ENCODE data around the gene TTLL3. TPM values are rescaled to one million over a fixed set of nuclear protein-coding genes. Genes with fewer than 3 reads are reported as not detected.

TTLL3 gene
- total RNA-seq, 1 experiment from 2014 or later = 10.3 TPM

DNA sequence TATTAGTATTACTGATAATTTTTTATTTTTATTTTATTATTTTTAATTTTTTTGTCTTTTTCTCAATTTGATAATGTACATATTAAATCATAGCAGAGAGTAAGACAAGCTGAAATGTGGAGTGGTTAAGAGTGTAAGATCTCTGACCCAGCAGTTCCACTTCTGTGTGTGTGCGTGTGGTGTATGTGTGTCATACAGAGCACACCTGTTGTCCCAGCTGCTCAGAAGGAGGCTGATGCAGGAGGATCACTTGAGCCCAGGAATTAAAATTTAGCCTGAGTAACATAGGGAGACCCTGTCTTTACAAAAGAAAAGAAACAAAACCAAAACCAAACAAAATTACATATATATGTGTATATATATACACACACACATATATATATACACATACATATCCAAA lies 71.4 kb downstream of the TTLL3 start:
- intact Hi-C loops (cut with micrococcal nuclease; ENCODE audit: unreplicated experiment) = no loop called here
- TF ChIP-seq, protein P1, sequence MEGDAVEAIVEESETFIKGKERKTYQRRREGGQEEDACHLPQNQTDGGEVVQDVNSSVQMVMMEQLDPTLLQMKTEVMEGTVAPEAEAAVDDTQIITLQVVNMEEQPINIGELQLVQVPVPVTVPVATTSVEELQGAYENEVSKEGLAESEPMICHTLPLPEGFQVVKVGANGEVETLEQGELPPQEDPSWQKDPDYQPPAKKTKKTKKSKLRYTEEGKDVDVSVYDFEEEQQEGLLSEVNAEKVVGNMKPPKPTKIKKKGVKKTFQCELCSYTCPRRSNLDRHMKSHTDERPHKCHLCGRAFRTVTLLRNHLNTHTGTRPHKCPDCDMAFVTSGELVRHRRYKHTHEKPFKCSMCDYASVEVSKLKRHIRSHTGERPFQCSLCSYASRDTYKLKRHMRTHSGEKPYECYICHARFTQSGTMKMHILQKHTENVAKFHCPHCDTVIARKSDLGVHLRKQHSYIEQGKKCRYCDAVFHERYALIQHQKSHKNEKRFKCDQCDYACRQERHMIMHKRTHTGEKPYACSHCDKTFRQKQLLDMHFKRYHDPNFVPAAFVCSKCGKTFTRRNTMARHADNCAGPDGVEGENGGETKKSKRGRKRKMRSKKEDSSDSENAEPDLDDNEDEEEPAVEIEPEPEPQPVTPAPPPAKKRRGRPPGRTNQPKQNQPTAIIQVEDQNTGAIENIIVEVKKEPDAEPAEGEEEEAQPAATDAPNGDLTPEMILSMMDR (IDR thresholded peaks at IDR 0.05; ENCODE audit: insufficient read depth in 1 of 2, low read depth in 1 of 2, low read length in 1 of 2, severe bottlenecking in 1 of 2, unreplicated experiment in 1 of 2) = no peak
- ChIA-PET POLR2A (no interaction called here), CTCF (no interaction called here)
- BruUV-seq (replicated peaks) = no TSS peak
- no peak for DNase-seq
- H3K36me3 Mint-ChIP-seq (ENCODE audit: insufficient read depth, unreplicated experiment) = no peaks in the 10 kb centered on the region
- Histone ChIP-seq H3K4me1 (peaks cover 38% of the 10 kb centered on the region), H3K9me3 (no peaks in the 10 kb centered on the region), H3K36me3 (ENCODE audit: control insufficient read depth, insufficient read depth, low read length) (no peaks in the 10 kb centered on the region), H3K4me3 (ENCODE audit: low read depth, low read length) (no peak overlapping the region), H3K27me3 (replicated peaks; ENCODE audit: control insufficient read depth, insufficient read depth, low read length) (no peaks in the 10 kb centered on the region)
- peaks cover 28% of the 10 kb centered on the region for H3K4me1 Mint-ChIP-seq (ENCODE audit: low read depth, unreplicated experiment)
- no peak overlapping the region for H3K27ac Mint-ChIP-seq (ENCODE audit: unreplicated experiment)
- no peaks in the 10 kb centered on the region for H3K9me3 Mint-ChIP-seq (ENCODE audit: unreplicated experiment)
- H3K27me3 Mint-ChIP-seq (ENCODE audit: insufficient read depth, unreplicated experiment) = no peaks in the 10 kb centered on the region
- no peak overlapping the region for H3K4me3 Mint-ChIP-seq (ENCODE audit: unreplicated experiment)

DNA sequence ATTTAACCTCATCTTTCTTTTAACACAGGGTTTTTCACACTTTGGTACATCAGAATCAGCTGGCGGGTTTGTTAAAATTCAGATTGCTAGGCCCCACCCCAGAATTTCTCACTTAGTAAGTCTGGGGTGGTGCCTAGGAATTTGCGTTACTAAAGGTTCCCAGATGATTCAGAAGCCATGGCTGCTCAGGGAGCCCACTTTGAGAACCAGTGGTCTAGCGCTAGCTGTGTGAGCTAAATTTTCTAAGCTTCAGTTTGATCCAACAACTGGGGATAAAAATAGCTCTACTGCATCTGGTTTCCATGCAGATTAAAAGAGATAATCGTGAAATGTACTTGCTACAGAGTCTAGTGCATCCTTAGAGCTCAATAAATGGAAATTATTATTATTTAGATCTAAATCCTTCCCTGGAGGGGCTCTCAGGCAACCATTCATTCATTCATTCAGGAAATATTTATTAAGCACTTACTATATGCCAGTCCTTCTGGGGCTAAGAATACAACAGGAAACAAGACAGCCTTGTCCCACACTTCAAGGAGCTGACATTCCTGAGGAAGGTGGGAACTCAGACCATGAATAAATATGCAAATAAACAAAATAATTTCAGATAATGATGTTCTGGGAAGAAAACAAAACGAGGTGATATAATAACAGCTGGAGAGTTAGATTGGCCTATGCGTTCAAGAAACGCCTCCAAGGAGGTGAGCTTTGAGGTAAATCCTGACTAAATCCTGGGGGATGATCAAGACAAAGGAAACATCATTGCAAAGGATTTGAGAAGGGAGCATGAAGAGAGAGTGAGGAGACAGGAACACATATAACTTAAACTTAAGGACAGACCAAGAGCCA lies 73.9 kb downstream of the TTLL3 start:
- BruUV-seq (replicated peaks) = TSS peak; percentile 99
- peak overlapping the region; percentile 94 for H3K27ac Mint-ChIP-seq (ENCODE audit: unreplicated experiment)
- intact Hi-C loops (cut with micrococcal nuclease; ENCODE audit: unreplicated experiment) = loop anchor here (1.0 kb wide), 2 partner anchors 18 to 31 kb away; partner anchors contain the start of gene IL17RE

DNA sequence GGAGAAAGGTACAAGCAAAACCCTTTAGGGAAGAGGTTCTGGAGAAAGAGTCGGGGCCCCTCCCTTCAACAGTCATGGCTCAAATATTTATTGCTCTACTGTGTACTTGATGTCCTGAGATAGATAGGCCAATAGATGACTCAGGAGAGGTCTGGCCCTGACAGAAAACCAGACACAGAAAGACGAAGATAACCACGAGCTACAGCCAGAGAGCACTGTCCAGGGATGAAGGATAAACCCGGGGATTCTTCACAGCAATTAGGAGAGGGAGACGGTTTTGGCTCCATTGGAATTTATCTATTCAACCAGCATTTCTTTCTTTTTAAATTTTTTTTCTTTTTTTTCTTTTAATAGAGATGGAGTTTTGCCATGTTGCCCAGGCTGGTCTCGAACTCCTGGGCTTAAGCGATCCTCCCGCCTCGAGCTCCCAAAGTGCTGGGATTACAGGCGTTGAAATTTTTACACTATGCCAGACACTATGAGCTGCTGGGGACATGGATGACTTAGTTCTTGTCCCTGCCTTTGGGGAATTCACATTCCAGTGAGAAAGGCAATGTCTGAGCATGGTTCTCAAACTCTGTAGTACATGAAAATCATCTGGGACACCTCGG lies 74.6 kb downstream of the TTLL3 start:
- TSS peak; percentile 100 for BruUV-seq (replicated peaks)
- DNase-seq = peak; percentile 83 to 87
- ChIA-PET CTCF (interaction anchor here (0.7 to 1.3 kb wide), 2 partner anchors 13 to 30 kb away, joined by 3 to 12 read pairs; no protein-coding TSS in a partner anchor), POLR2A (interaction anchor here (0.5 to 2.0 kb wide), 6 partner anchors 10 to 62 kb away, joined by 3 to 16 read pairs (median 5); partner anchors contain the start of genes CRELD1, IL17RE and RPUSD3)
- TF ChIP-seq, protein P1 (IDR thresholded peaks at IDR 0.05; ENCODE audit: insufficient read depth in 1 of 2, low read depth in 1 of 2, low read length in 1 of 2, severe bottlenecking in 1 of 2, unreplicated experiment in 1 of 2) = peak in 1 of 2 experiments; percentile 21
- intact Hi-C loops (cut with micrococcal nuclease; ENCODE audit: unreplicated experiment) = loop anchor here (1.0 kb wide), 2 partner anchors 18 to 31 kb away; partner anchors contain the start of gene IL17RE
- Histone ChIP-seq H3K9me3 (no peaks in the 10 kb centered on the region), H3K4me1 (peaks cover 18% of the 10 kb centered on the region), H3K36me3 (ENCODE audit: control insufficient read depth, insufficient read depth, low read length) (no peaks in the 10 kb centered on the region), H3K27me3 (replicated peaks; ENCODE audit: control insufficient read depth, insufficient read depth, low read length) (no peaks in the 10 kb centered on the region), H3K4me3 (ENCODE audit: low read depth, low read length) (no peak overlapping the region)
- H3K9me3 Mint-ChIP-seq (ENCODE audit: unreplicated experiment) = no peaks in the 10 kb centered on the region
- peaks cover 25% of the 10 kb centered on the region for H3K4me1 Mint-ChIP-seq (ENCODE audit: low read depth, unreplicated experiment)
- H3K27ac Mint-ChIP-seq (ENCODE audit: unreplicated experiment) = peak overlapping the region; percentile 94
- peak overlapping the region; percentile 56 for H3K4me3 Mint-ChIP-seq (ENCODE audit: unreplicated experiment)
- no peaks in the 10 kb centered on the region for H3K27me3 Mint-ChIP-seq (ENCODE audit: insufficient read depth, unreplicated experiment)
- H3K36me3 Mint-ChIP-seq (ENCODE audit: insufficient read depth, unreplicated experiment) = no peaks in the 10 kb centered on the region

More for the DNA sequence above, 73.9 kb downstream of the TTLL3 start:
- Mint-ChIP-seq H3K4me1 (ENCODE audit: low read depth, unreplicated experiment) (peaks cover 28% of the 10 kb centered on the region), H3K4me3 (ENCODE audit: unreplicated experiment) (peak overlapping the region; percentile 56), H3K27me3 (ENCODE audit: insufficient read depth, unreplicated experiment) (no peaks in the 10 kb centered on the region), H3K9me3 (ENCODE audit: unreplicated experiment) (no peaks in the 10 kb centered on the region), H3K36me3 (ENCODE audit: insufficient read depth, unreplicated experiment) (no peaks in the 10 kb centered on the region)
- no peaks in the 10 kb centered on the region for H3K36me3 ChIP-seq (ENCODE audit: control insufficient read depth, insufficient read depth, low read length)
- no peaks in the 10 kb centered on the region for H3K27me3 ChIP-seq (replicated peaks; ENCODE audit: control insufficient read depth, insufficient read depth, low read length)
- DNase-seq = no peak
- H3K4me3 ChIP-seq (ENCODE audit: low read depth, low read length) = no peak overlapping the region
- ChIA-PET CTCF (interaction anchor here (1.3 kb wide), 1 partner anchor 14 kb away, joined by 12 read pairs; no protein-coding TSS in a partner anchor), POLR2A (interaction anchor here (0.6 to 2.0 kb wide), 5 partner anchors 14 to 62 kb away, joined by 3 to 16 read pairs (median 6); partner anchors contain the start of genes CRELD1 and IL17RE)
- no peaks in the 10 kb centered on the region for H3K9me3 ChIP-seq
- peaks cover 26% of the 10 kb centered on the region for H3K4me1 ChIP-seq
- TF ChIP-seq, protein P1 (IDR thresholded peaks at IDR 0.05; ENCODE audit: insufficient read depth in 1 of 2, low read depth in 1 of 2, low read length in 1 of 2, severe bottlenecking in 1 of 2, unreplicated experiment in 1 of 2) = no peak

Data from Caco-2 (cell line).